H9 (cell line): ENCODE data around the gene PIP4P1. TPM values are rescaled to one million over a fixed set of nuclear protein-coding genes. Genes with fewer than 3 reads are reported as not detected.

Experiments used
- DNase-seq: peaks from one replicate; pipeline ENCODE4 v3.0.0-alpha.2; 2017
- H2AFZ ChIP-seq: one replicate; pipeline ENCODE4 v1.6.1; 2013; ENCODE audit warnings: mild to moderate bottlenecking, low read length, control low read depth, moderate library complexity
- H2AK5ac ChIP-seq: 2 replicates; pipeline ENCODE4 v1.6.1; 2013; ENCODE audit warnings: low read length, control low read depth, mixed read lengths; ENCODE audit not compliant: insufficient read length
- H2BK120ac ChIP-seq: one replicate; pipeline ENCODE4 v1.6.1; 2013; ENCODE audit warnings: low read depth, mild to moderate bottlenecking, low read length, control low read depth, inconsistent platforms; ENCODE audit not compliant: poor library complexity, severe bottlenecking
- H2BK12ac ChIP-seq: 2 replicates; pipeline ENCODE4 v1.6.1; 2013; ENCODE audit warnings: low read length, control low read depth, mixed read lengths, low read depth; ENCODE audit not compliant: insufficient read length
- H2BK15ac ChIP-seq: 2 replicates; pipeline ENCODE4 v1.6.1; 2013; ENCODE audit warnings: low read depth, low read length, control low read depth
- H2BK20ac ChIP-seq: one replicate; pipeline ENCODE4 v1.6.1; 2013; ENCODE audit warnings: low read depth, mild to moderate bottlenecking, low read length, control low read depth, inconsistent platforms; ENCODE audit not compliant: poor library complexity, severe bottlenecking
- H2BK5ac ChIP-seq: 2 replicates; pipeline ENCODE4 v1.6.1; 2013; ENCODE audit warnings: low read length, control low read depth, mixed read lengths; ENCODE audit not compliant: insufficient read length
- H3K14ac ChIP-seq: 2 replicates; pipeline ENCODE4 v1.6.1; 2013; ENCODE audit warnings: low read length, control low read depth; ENCODE audit not compliant: insufficient read depth
- H3K18ac ChIP-seq: 2 replicates; pipeline ENCODE4 v1.6.1; 2013; ENCODE audit warnings: low read depth, mild to moderate bottlenecking, mixed read lengths, low read length, control low read depth; ENCODE audit not compliant: insufficient read length
- H3K23ac ChIP-seq: 2 replicates; pipeline ENCODE4 v1.6.1; 2013; ENCODE audit warnings: low read length, control low read depth, mixed read lengths, low read depth; ENCODE audit not compliant: insufficient read length
- H3K23me2 ChIP-seq: 2 replicates; pipeline ENCODE4 v1.6.1; 2013; ENCODE audit warnings: low read depth, mild to moderate bottlenecking, mixed read lengths, low read length, control low read depth; ENCODE audit not compliant: insufficient read length, poor library complexity, severe bottlenecking
- H3K27ac ChIP-seq: 2 replicates; pipeline ENCODE4 v1.5.1; 2013; ENCODE audit warnings: low read length, control low read depth, mixed read lengths, low read depth; ENCODE audit not compliant: insufficient read length
- H3K27me3 ChIP-seq: 2 replicates; pipeline ENCODE4 v1.6.1; 2013; ENCODE audit warnings: low read length, control low read depth, inconsistent platforms; ENCODE audit not compliant: insufficient read depth
- H3K4ac ChIP-seq: 2 replicates; pipeline ENCODE4 v1.6.1; 2013; ENCODE audit warnings: low read depth, mild to moderate bottlenecking, control low read depth, inconsistent platforms, low read length, moderate library complexity
- H3K4me1 ChIP-seq: 2 replicates; pipeline ENCODE4 v1.6.1; 2013; ENCODE audit warnings: low read length, control low read depth, inconsistent platforms; ENCODE audit not compliant: insufficient read depth
- H3K4me2 ChIP-seq: 2 replicates; pipeline ENCODE4 v1.6.1; 2013; ENCODE audit warnings: low read length, control low read depth, mixed read lengths; ENCODE audit not compliant: insufficient read length, insufficient read depth
- H3K56ac ChIP-seq: 2 replicates; pipeline ENCODE4 v1.6.1; 2013; ENCODE audit warnings: low read depth, mild to moderate bottlenecking, mixed read lengths, low read length, control low read depth; ENCODE audit not compliant: insufficient read length
- H3K79me1 ChIP-seq: 2 replicates; pipeline ENCODE4 v1.6.1; 2013; ENCODE audit warnings: low read depth, mild to moderate bottlenecking, moderate library complexity, low read length, control low read depth, inconsistent platforms; ENCODE audit not compliant: insufficient read depth, poor library complexity, severe bottlenecking
- H3K79me2 ChIP-seq: 2 replicates; pipeline ENCODE4 v1.6.1; 2013; ENCODE audit warnings: low read length, control low read depth, inconsistent platforms; ENCODE audit not compliant: insufficient read depth
- H3K9ac ChIP-seq: 2 replicates; pipeline ENCODE4 v1.6.1; 2013; ENCODE audit warnings: low read length, control low read depth, mixed read lengths; ENCODE audit not compliant: insufficient read length; ENCODE audit errors: extremely low read depth
- H3K9me3 ChIP-seq: one replicate; pipeline ENCODE4 v1.6.1; 2013; ENCODE audit warnings: low read depth, low read length, inconsistent platforms; ENCODE audit not compliant: control insufficient read depth
- H3T11ph ChIP-seq: one replicate; pipeline ENCODE4 v1.6.1; 2013; ENCODE audit warnings: mild to moderate bottlenecking, low read length, control low read depth, inconsistent platforms
- H4K20me1 ChIP-seq: one replicate; pipeline ENCODE4 v1.6.1; 2013; ENCODE audit not compliant: control insufficient read depth, insufficient read length, insufficient read depth
- H4K5ac ChIP-seq: 2 replicates; pipeline ENCODE4 v1.6.1; 2013; ENCODE audit warnings: low read depth, mild to moderate bottlenecking, mixed read lengths, low read length, control low read depth; ENCODE audit not compliant: insufficient read length
- H4K8ac ChIP-seq: replicated peaks from 2 replicates; pipeline ENCODE4 v1.6.1; 2013; ENCODE audit warnings: low read length, control low read depth, mixed read lengths, low read depth; ENCODE audit not compliant: insufficient read length
- H4K91ac ChIP-seq: 2 replicates; pipeline ENCODE4 v1.6.1; 2013; ENCODE audit warnings: low read depth, mild to moderate bottlenecking, moderate library complexity, mixed read lengths, low read length, control low read depth; ENCODE audit not compliant: insufficient read length
- H3K27ac Mint-ChIP-seq, 3 experiments: 2 replicates in 2 of 3; 3 replicates in 1 of 3; pipeline ENCODE4 v1.8.0; 2020 to 2021; ENCODE audit warnings: mixed read lengths in 3 of 3, mild to moderate bottlenecking in 1 of 3, moderate library complexity in 1 of 3
- H3K27me3 Mint-ChIP-seq: 2 replicates; pipeline ENCODE4 v1.8.0; 2021; ENCODE audit warnings: low read depth, mild to moderate bottlenecking, moderate library complexity, mixed read lengths
- H3K36me3 Mint-ChIP-seq, 3 experiments: 2 replicates in 2 of 3; 3 replicates in 1 of 3; pipeline ENCODE4 v1.8.0; 2020 to 2021; ENCODE audit warnings: low read depth in 3 of 3, mixed read lengths in 3 of 3; ENCODE audit not compliant: insufficient read depth in 1 of 3
- H3K4me1 Mint-ChIP-seq, 2 experiments: 2 replicates each; pipeline ENCODE4 v1.8.0; 2020; ENCODE audit warnings: mixed read lengths in 2 of 2
- H3K4me3 Mint-ChIP-seq, 2 experiments: 2 replicates in 1 of 2; 3 replicates in 1 of 2; pipeline ENCODE4 v1.8.0; 2020 to 2021; ENCODE audit warnings: mild to moderate bottlenecking in 2 of 2, mixed read lengths in 2 of 2, moderate library complexity in 1 of 2
- H3K9me3 Mint-ChIP-seq, 2 experiments: 2 replicates in 1 of 2; 3 replicates in 1 of 2; pipeline ENCODE4 v1.8.0; 2020; ENCODE audit warnings: mild to moderate bottlenecking in 2 of 2, mixed read lengths in 2 of 2, moderate library complexity in 1 of 2
- CTCF ChIP-seq: fragments of 200-600 bp; sonication (generic); conservative IDR thresholded peaks from 3 replicates; pipeline ENCODE4 v1.8.0; 2021; ENCODE audit warnings: antibody characterized with exemption, mild to moderate bottlenecking
- WGBS: extraction: QIAGEN DNeasy Blood & Tissue Kit; methylation state at CpG from one replicate; pipeline ENCODE4 v1.1.7; 2013; ENCODE audit warnings: missing lambda C conversion rate, low lambda C conversion rate, mixed read lengths; ENCODE audit not compliant: insufficient read length; ENCODE audit errors: extremely low coverage; 5-methylcytosine and 5-hydroxymethylcytosine counted together
- total RNA-seq: library from RNA; stranded (reverse); gene quantifications from 2 replicates; pipeline ENCODE4 v1.2.1, GENCODE V29; 2021

Gene PIP4P1
- total RNA-seq, 1 experiment from 2014 or later = 41.6 TPM

- no peak for TF ChIP-seq CTCF
- peak overlapping the region in 2 of 3 experiments; percentile 20 to 21; a peak in 1 of 7 replicates for H3K27ac Mint-ChIP-seq
- Histone ChIP-seq H2BK15ac (no peak overlapping the region), H3K23me2 (no peaks in the 10 kb centered on the region), H3K9me3 (no peaks in the 10 kb centered on the region), H3K79me2 (no peaks in the 10 kb centered on the region), H3K23ac (no peak overlapping the region), H2AFZ (peak overlapping the region; percentile 54), H2BK5ac (no peak overlapping the region), H2BK120ac (no peak overlapping the region), H2BK20ac (no peak overlapping the region), H3T11ph (no peak overlapping the region), H3K4me1 (peaks cover 2% of the 10 kb centered on the region; the same call in 1 of the 2 replicates), H2BK12ac (no peak overlapping the region), H2AK5ac (no peak overlapping the region), H3K4ac (no peak overlapping the region), H3K9ac (no peak overlapping the region), H3K27me3 (no peaks in the 10 kb centered on the region), H4K8ac (no peak overlapping the region), H3K56ac (no peak overlapping the region), H3K27ac (no peak overlapping the region), H3K79me1 (no peaks in the 10 kb centered on the region), H4K91ac (no peak overlapping the region), H3K18ac (no peak overlapping the region), H4K5ac (no peak overlapping the region), H4K20me1 (no peaks in the 10 kb centered on the region), H3K14ac (no peak overlapping the region; the same call in 1 of the 2 replicates), H3K4me2 (no peak overlapping the region)
- DNase-seq = no peak
- peaks cover 30 to 31% of the 10 kb centered on the region in 2 experiments for H3K4me1 Mint-ChIP-seq
- no peak overlapping the region for H3K4me3 Mint-ChIP-seq
- peaks cover 0 to 4% (median 0%) of the 10 kb centered on the region in 3 experiments; a peak in 3 of 7 replicates for H3K36me3 Mint-ChIP-seq
- H3K9me3 Mint-ChIP-seq = peaks cover 0 to 5% of the 10 kb centered on the region in 2 experiments; a peak in 4 of 5 replicates
- peaks cover 3% of the 10 kb centered on the region for H3K27me3 Mint-ChIP-seq
- no CpG with 5 or more reads among the region's 2 CpGs for WGBS
Measured at GRCh38 chr14:20498622-20499021, 37.4 kb upstream of the PIP4P1 start.
